Fibroblast of lung (primary cell): ENCODE results near the gene ELK3. TPM values are rescaled to one million over a fixed set of nuclear protein-coding genes. Genes with fewer than 3 reads are reported as not detected.

Experiments used
- DNase-seq, 2 donors: peaks; one replicate each; pipeline versions ENCODE4 v3.0.0 to v3.0.0-alpha.2; 2010; ENCODE audit warnings: low read depth in 2 of 2
- H2AFZ ChIP-seq: 2 replicates; pipeline ENCODE4 v1.5.1; 2012; ENCODE audit warnings: low read length, control low read depth, inconsistent platforms
- H3K27ac ChIP-seq: 2 replicates; pipeline ENCODE4 v1.5.1; 2011; ENCODE audit warnings: low read length, control low read depth; ENCODE audit not compliant: insufficient read depth
- H3K27me3 ChIP-seq: 2 replicates; pipeline ENCODE4 v1.5.1; 2011; ENCODE audit warnings: mild to moderate bottlenecking, low read length; ENCODE audit not compliant: control insufficient read depth, insufficient read depth
- H3K36me3 ChIP-seq: 2 replicates; pipeline ENCODE4 v1.5.1; 2011; ENCODE audit warnings: low read length; ENCODE audit not compliant: control insufficient read depth, insufficient read depth
- H3K4me1 ChIP-seq: 2 replicates; pipeline ENCODE4 v1.5.1; 2011; ENCODE audit warnings: low read length; ENCODE audit not compliant: control insufficient read depth, insufficient read depth; ENCODE audit errors: extremely low read depth
- H3K4me2 ChIP-seq: 2 replicates; pipeline ENCODE4 v1.5.1; 2011; ENCODE audit warnings: low read length, control low read depth; ENCODE audit not compliant: insufficient read depth; ENCODE audit errors: extremely low read depth
- H3K4me3 ChIP-seq, 4 experiments: fragments of 200-600 bp in 1 of 4; sonication (generic) in 1 of 4; replicated peaks in 1 of 4; 2 replicates each; pipeline ENCODE4 v1.5.1; 2011 to 2016; ENCODE audit warnings: low read length in 4 of 4, low read depth in 3 of 4, mild to moderate bottlenecking in 3 of 4, control low read depth in 2 of 4, inconsistent platforms in 1 of 4, mixed read lengths in 1 of 4; ENCODE audit not compliant: insufficient read depth in 1 of 4; ENCODE audit errors: control extremely low read depth in 1 of 4
- H3K79me2 ChIP-seq: 2 replicates; pipeline ENCODE4 v1.5.1; 2012; ENCODE audit warnings: mild to moderate bottlenecking, low read length, inconsistent platforms; ENCODE audit not compliant: control insufficient read depth, insufficient read depth
- H3K9ac ChIP-seq: 2 replicates; pipeline ENCODE4 v1.5.1; 2011; ENCODE audit warnings: mild to moderate bottlenecking, low read length, control low read depth; ENCODE audit not compliant: insufficient read depth
- H3K9me3 ChIP-seq: 2 replicates; pipeline ENCODE4 v1.5.1; 2012; ENCODE audit warnings: low read depth, low read length; ENCODE audit not compliant: control insufficient read depth, insufficient read depth
- H4K20me1 ChIP-seq: 2 replicates; pipeline ENCODE4 v1.5.1; 2011; ENCODE audit warnings: low read length; ENCODE audit not compliant: control insufficient read depth, insufficient read depth; ENCODE audit errors: extremely low read depth
- EZH2 ChIP-seq: IDR thresholded peaks from 2 replicates; pipeline ENCODE4 v1.5.1; 2012; ENCODE audit warnings: low read length, control low read depth, mild to moderate bottlenecking; ENCODE audit errors: missing control alignments
- polyA plus RNA-seq, 2 donors: library from polyadenylated mRNA; depleted of rRNA in 1 of 2; stranded (reverse) in 1 of 2; unstranded in 1 of 2; fragments of >200 nt; gene quantifications; 2 replicates each; pipeline ENCODE4 v1.2.1, GENCODE V29; 2011 to 2012; ENCODE audit warnings: missing spikeins in 1 of 2
- total RNA-seq: library from RNA; depleted of rRNA; stranded (reverse); fragments of >200 nt; gene quantifications from 2 replicates; pipeline ENCODE4 v1.2.1, GENCODE V29; 2014
- TF ChIP-seq, protein P1 (sequence below), 2 donors: IDR thresholded peaks in 1 of 2; conservative IDR thresholded peaks in 1 of 2; 1 replicate in 1 of 2; 2 replicates in 1 of 2; pipeline ENCODE4 v1.5.1; 2011 to 2012; ENCODE audit warnings: low read length in 2 of 2, control low read depth in 1 of 2, inconsistent platforms in 1 of 2, low read depth in 1 of 2, mild to moderate bottlenecking in 1 of 2

Gene ELK3
- total and polyA plus RNA-seq, 2 donors (not counting 1 experiment from before 2014, with no cell fraction given): 14.7 to 27.9 TPM

DNA sequence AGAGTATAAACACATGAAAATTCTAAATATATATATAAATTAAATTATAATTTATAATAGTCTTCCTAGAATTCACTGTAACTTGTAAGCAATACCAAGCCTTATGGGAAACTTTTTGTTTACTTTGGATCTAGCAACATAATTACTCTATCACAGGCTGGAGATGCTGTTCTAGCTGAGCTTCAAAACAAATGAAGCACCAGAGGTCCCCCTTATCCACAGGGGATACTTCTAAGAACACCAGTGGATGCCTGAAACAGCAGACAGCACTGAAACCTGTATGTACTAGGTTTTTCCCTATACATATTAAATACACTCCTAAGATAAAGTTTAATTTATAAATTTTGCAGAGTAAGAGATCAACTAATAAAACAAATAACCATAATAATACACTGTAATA, 109.5 kb downstream of the ELK3 start:
- peak in 1 of 2 donors; percentile 46 for DNase-seq

DNA sequence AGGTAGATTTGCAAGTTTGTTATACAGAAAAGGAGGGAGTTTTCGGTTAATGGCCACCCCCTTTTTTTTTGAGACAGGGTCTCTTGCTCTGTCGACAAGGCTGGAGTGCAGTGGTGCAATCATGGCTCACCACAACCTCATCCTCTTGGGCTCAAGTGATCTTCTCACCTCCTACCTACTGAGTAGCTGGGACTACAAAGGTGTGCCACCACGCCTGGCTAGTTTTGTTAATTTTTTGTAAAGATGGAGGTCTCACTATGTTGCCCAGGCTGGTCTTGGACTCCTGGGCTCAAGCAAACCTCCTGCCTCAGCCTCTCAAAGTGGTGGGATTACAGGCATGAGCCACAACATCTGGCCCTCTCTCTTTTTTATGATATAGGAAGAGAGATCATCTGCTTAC, 111.5 kb downstream of the ELK3 start:
- no peak overlapping the region for H3K4me2 ChIP-seq
- peaks cover 31% of the 10 kb centered on the region for H3K79me2 ChIP-seq
- H3K9ac ChIP-seq: no peak overlapping the region
- TF ChIP-seq EZH2: no peak
- TF ChIP-seq, protein P1, sequence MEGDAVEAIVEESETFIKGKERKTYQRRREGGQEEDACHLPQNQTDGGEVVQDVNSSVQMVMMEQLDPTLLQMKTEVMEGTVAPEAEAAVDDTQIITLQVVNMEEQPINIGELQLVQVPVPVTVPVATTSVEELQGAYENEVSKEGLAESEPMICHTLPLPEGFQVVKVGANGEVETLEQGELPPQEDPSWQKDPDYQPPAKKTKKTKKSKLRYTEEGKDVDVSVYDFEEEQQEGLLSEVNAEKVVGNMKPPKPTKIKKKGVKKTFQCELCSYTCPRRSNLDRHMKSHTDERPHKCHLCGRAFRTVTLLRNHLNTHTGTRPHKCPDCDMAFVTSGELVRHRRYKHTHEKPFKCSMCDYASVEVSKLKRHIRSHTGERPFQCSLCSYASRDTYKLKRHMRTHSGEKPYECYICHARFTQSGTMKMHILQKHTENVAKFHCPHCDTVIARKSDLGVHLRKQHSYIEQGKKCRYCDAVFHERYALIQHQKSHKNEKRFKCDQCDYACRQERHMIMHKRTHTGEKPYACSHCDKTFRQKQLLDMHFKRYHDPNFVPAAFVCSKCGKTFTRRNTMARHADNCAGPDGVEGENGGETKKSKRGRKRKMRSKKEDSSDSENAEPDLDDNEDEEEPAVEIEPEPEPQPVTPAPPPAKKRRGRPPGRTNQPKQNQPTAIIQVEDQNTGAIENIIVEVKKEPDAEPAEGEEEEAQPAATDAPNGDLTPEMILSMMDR (conservative IDR thresholded peaks at IDR 0.05 in 1 of 2, IDR thresholded peaks at IDR 0.05 in 1 of 2; ENCODE audit: low read depth in 1 of 2, low read length in 2 of 2): no peak
- no peaks in the 10 kb centered on the region for H3K27me3 ChIP-seq
- no peaks in the 10 kb centered on the region for H3K4me1 ChIP-seq
- no peaks in the 10 kb centered on the region for H3K36me3 ChIP-seq
- H3K27ac ChIP-seq: no peak overlapping the region
- no peak overlapping the region for H2AFZ ChIP-seq
- H3K4me3 ChIP-seq: no peak overlapping the region
- H3K9me3 ChIP-seq: no peaks in the 10 kb centered on the region
- no peaks in the 10 kb centered on the region for H4K20me1 ChIP-seq
- DNase-seq: no peak

More for the DNA sequence above, 109.5 kb downstream of the ELK3 start:
- Histone ChIP-seq H2AFZ (no peak overlapping the region), H3K79me2 (peaks cover 24% of the 10 kb centered on the region), H3K4me3 (no peak overlapping the region), H3K4me1 (no peaks in the 10 kb centered on the region), H4K20me1 (no peaks in the 10 kb centered on the region), H3K9me3 (no peaks in the 10 kb centered on the region), H3K27ac (no peak overlapping the region), H3K27me3 (no peaks in the 10 kb centered on the region), H3K9ac (no peak overlapping the region), H3K36me3 (no peaks in the 10 kb centered on the region), H3K4me2 (no peak overlapping the region)
- TF ChIP-seq, protein P1 (conservative IDR thresholded peaks at IDR 0.05 in 1 of 2, IDR thresholded peaks at IDR 0.05 in 1 of 2; ENCODE audit: low read depth in 1 of 2, low read length in 2 of 2): no peak
- no peak for TF ChIP-seq EZH2

DNA sequence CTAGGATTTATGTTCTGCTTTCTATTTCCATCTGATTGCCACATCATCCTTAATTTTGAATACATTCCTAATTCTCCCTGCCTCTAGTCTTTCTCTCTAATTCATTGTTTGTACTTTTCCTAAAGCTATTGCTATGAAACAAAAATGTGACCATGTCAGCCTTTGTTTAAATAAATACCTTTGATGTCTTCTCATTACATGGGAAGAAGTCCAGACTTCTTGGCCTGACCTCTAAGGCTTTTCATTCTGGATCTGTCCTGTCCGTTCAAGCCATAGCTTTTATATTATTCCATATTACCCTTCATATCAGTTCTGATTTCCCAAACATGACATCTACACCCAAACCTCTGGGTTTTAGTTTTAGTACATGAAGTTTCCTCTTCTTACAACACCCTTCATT, 114.7 kb downstream of the ELK3 start:
- TF ChIP-seq, protein P1 (conservative IDR thresholded peaks at IDR 0.05 in 1 of 2, IDR thresholded peaks at IDR 0.05 in 1 of 2; ENCODE audit: low read depth in 1 of 2, low read length in 2 of 2): no peak
- TF ChIP-seq EZH2: no peak

More for the DNA sequence above, 114.7 kb downstream of the ELK3 start:
- no peak overlapping the region for H3K4me2 ChIP-seq
- DNase-seq: peak; percentile 34 to 49
- peak overlapping the region; percentile 26 for H3K27ac ChIP-seq
- no peaks in the 10 kb centered on the region for H3K9me3 ChIP-seq
- no peak overlapping the region for H2AFZ ChIP-seq
- no peaks in the 10 kb centered on the region for H3K27me3 ChIP-seq
- H3K4me3 ChIP-seq: no peak overlapping the region
- H3K9ac ChIP-seq: no peak overlapping the region
- H3K4me1 ChIP-seq: no peaks in the 10 kb centered on the region
- H3K79me2 ChIP-seq: peaks cover 44% of the 10 kb centered on the region
- no peaks in the 10 kb centered on the region for H3K36me3 ChIP-seq
- H4K20me1 ChIP-seq: no peaks in the 10 kb centered on the region
